Superior temporal gyrus (tissue), 1 donor: ENCODE measurements around the gene NSDHL.

Source experiments
- DNase-seq: peaks from one replicate; pipeline ENCODE4 v3.0.0-alpha.2; 2016; ENCODE audit errors: extremely low spot score

Gene NSDHL

GRCh38 chrX:152844256-152844655, 13.4 kb downstream of the NSDHL start:
- no peak for DNase-seq

GRCh38 chrX:152845618-152846240, 14.9 kb downstream of the NSDHL start:
- DNase-seq, result no peak

DNA sequence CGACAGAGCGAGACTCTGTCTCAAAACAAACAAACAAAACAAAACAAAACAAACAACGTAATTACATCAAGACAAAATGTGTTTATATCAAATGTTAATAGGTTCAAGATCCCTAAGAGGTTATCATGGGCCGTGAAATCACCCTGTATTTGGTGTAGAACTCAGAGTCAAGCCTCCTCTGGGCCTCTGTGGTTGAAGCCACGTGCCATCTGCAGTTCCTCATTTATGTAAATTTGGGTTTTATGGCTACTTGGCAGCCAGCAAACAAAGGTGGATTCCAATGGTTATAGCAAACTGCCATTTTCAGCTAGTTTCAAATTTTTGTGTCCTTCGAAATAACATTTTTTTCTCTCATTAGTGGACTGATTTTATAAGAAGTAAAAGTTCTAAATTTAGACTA, 16.4 kb downstream of the NSDHL start:
- no peak for DNase-seq

GRCh38 chrX:152850465-152850864, 19.6 kb downstream of the NSDHL start:
- DNase-seq, result peak; percentile 63

DNA sequence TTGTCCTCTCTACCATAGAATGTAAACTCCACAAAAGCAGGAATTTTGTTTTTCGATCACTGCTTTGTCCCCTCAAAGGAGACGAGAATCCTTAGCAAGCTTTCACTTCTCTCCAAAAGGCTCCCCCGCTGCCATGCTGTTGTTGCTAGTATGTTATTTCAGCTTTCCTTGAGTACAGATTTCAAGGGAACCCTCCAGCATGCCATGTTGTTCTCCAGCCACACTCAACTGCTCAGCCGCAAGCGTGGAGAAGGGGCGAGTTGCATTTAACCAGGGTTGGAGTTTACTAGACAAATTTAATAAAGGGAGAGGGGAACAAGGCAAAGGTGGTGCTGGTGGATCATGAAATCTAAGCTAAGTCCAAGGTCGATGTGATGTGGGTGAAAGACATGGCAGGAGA, 23.1 kb downstream of the NSDHL start:
- DNase-seq, result no peak

DNA sequence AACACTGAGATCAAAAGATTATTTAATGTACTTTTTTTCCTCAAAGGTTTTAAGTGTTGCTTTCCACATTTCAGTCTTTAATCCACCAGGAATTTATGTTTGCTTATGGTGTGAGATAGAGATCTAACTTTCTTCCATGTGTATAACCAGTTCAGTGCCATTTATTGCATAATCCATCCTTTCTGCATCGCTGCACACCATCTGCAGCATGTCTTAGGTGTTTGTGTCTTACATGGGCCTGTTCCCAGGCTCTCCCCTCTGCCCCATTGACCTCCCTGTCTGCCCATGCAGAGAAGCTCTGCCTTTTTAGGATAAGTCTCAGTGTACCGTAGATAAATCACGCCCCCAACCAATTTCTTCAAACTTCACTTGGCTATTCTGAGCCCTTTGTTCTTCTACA, 30.3 kb downstream of the NSDHL start:
- no peak for DNase-seq

GRCh38 chrX:152861826-152862225, 31.0 kb downstream of the NSDHL start:
- no peak for DNase-seq

- no peak for DNase-seq
Measured at GRCh38 chrX:152865232-152865920, 34.5 kb downstream of the NSDHL start.

GRCh38 chrX:152866386-152866785, 35.5 kb downstream of the NSDHL start:
- DNase-seq, result no peak

- DNase-seq, result no peak
Measured at GRCh38 chrX:152869972-152870371, 39.1 kb downstream of the NSDHL start.

DNA sequence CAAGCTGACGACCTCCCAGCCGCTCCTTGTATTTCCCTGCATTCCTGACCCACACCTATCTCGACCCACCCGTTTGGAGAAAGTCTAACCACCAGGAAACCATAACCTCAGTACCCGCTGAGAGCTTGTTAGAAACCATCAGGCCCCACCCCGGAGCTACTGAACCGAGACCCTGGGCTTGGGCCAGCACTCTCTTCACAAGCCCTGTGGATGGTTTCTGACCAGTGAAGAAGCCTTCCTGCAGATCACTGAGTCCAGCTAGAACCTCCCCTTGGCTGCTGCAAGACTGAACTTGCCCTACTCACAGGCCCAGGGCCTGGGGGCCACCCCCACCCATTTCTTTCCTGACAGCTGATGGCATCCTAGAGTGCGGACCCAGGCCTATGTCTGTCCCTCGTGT, 40.4 kb downstream of the NSDHL start:
- no peak for DNase-seq

DNA sequence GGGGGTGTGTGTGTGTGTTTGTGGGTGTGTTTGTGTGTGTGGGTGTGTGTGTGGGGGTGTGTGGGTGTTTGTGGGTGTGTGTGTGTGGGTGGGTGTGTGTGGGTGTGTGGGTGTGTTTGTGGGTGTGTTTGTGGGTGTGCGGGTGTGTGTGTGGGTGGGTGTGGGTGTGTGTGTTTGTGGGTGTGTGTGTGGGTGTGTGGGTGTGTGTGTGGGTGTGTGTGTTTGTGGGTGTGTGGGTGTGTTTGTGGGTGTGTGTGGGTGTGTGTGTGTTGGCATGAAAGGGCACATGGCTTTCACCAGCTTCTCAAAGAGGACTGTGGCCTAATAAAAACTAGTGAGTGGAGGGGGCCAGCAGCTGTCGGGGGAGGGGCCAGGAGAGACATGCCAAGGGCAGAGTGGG, 41.7 kb downstream of the NSDHL start:
- no peak for DNase-seq

- DNase-seq, result no peak
Measured at GRCh38 chrX:152873361-152873760, 42.5 kb downstream of the NSDHL start.

DNA sequence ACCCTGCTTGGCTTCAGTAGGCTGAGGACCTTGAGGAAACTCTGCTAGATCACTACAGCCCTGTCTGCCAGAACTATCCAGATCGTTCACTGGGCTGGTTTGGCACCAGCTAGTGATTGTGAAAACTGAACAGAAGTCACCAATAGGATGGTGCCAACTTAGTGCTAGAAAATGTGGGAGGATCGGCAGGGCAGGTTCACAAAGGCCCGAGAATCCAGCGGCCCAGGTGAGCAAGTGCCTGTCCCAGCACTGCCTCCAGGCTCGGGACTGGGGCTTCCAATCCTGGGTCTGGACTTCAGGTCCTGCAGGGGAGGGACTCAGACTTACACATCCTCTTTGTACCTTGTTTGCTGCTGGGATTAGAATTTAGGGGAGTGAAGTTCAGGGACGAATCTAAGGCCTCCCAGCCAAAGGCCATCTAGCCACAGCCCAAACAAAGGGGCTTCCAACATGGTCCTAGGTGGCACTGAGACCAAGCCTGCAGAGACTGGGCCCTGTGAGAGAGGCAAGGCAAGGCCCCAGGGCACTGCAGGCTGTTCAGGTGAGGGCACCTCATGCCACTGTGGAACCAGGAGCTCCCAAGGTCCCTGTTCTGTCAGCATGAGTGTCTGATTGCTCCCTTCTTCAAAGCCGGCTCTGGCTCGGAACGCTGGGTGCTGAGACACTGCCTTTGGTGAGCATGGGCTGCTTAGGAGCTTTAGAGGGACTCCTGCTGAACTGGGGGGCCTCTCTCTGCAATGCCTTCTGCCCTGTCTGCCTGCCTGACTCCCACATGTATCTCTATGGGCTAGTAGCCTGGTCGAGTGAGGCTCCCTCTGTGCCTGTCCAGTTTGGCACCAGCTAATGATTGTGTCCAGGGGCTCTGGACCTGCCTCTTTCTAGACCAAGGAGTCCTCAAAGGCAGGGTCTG, 46.3 kb downstream of the NSDHL start:
- DNase-seq, result no peak

GRCh38 chrX:152878976-152879755, 48.3 kb downstream of the NSDHL start:
- DNase-seq, result peak; percentile 8

DNA sequence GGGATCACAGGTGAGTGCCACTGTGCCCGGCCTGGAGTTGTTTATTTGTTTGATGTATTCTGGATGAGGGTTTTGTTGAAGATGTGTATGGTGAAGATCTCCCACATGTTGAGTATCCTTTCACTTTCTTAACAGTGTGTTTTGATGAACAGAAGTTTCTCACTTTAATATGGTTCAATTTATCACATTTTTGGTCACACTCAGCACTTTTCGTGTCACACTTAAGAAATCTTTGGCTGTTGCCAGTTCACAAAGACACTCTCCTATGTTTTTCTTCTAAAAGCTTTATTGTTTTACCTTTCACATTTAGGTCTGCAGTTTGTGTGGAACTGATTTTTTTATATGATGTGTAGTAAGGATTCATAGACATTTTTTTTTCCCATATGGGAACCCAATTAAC, 50.4 kb downstream of the NSDHL start:
- DNase-seq, result no peak

DNA sequence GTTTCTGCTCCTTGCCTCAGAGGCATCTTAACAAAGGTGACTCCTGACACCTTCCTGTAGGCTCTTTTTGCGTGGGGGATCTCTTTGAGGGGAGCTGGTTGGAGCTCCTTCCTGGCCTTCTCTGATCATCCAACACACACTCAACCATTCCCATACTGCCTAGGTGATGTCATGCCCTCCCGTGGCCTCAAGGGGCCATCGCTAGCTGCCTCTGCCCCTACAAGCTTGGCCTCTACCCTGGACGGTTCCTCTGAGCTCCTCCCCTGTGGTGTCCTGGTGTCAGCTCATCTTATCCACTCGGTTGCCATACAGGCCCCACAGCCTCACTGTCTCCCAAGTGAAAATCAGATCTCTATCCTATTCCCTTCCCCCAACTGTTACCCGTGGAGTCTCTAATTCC, 53.3 kb downstream of the NSDHL start:
- DNase-seq, result no peak

GRCh38 chrX:152886716-152887115, 55.9 kb downstream of the NSDHL start:
- no peak for DNase-seq

GRCh38 chrX:152892499-152892898, 61.6 kb downstream of the NSDHL start:
- no peak for DNase-seq

- no peak for DNase-seq
Measured at GRCh38 chrX:152892999-152893891, 62.4 kb downstream of the NSDHL start.
